GM23338 (cell line): Measurements from ENCODE around the gene BCDIN3D. TPM values are rescaled to one million over a fixed set of nuclear protein-coding genes. Genes with fewer than 3 reads are reported as not detected.

Experiments used
- ATAC-seq: fragments of 200-7000 bp; cut with Tn5 transposase; 3 replicates; pipeline ENCODE4 v1.9.1; 2020
- DNase-seq: peaks from one replicate; pipeline ENCODE4 v3.0.0-alpha.2; 2015; ENCODE audit warnings: low spot score
- H2AFZ ChIP-seq: fragments of 200-600 bp; sonication (generic); 2 replicates; pipeline ENCODE4 v1.8.0; 2016; ENCODE audit warnings: antibody characterized with exemption, mild to moderate bottlenecking, moderate library complexity
- H3F3A ChIP-seq: fragments of 200-600 bp; sonication (generic); replicated peaks from 2 replicates; pipeline ENCODE4 v1.8.0; 2017; ENCODE audit warnings: antibody characterized with exemption, mixed run types, low read depth
- H3K27ac ChIP-seq: fragments of 200-600 bp; sonication (generic); 2 replicates; pipeline ENCODE4 v1.6.1; 2016; ENCODE audit warnings: low read depth
- H3K27me3 ChIP-seq: fragments of 200-600 bp; sonication (generic); 2 replicates; pipeline ENCODE4 v1.8.0; 2016; ENCODE audit warnings: mild to moderate bottlenecking, mixed run types, moderate library complexity; ENCODE audit not compliant: insufficient read depth
- H3K36me3 ChIP-seq: fragments of 200-600 bp; sonication (generic); 2 replicates; pipeline ENCODE4 v1.8.0; 2016; ENCODE audit warnings: mild to moderate bottlenecking; ENCODE audit not compliant: insufficient read depth
- H3K4me1 ChIP-seq: fragments of 200-600 bp; sonication (generic); 2 replicates; pipeline ENCODE4 v1.8.0; 2016; ENCODE audit warnings: mild to moderate bottlenecking, moderate library complexity; ENCODE audit not compliant: insufficient read depth
- H3K4me2 ChIP-seq: fragments of 200-600 bp; sonication (generic); 2 replicates; pipeline ENCODE4 v1.7.1; 2017; ENCODE audit warnings: mixed run types
- H3K4me3 ChIP-seq: fragments of 200-600 bp; sonication (generic); 2 replicates; pipeline ENCODE4 v1.6.1; 2016; ENCODE audit warnings: mixed run types
- H3K79me2 ChIP-seq: fragments of 200-600 bp; sonication (generic); replicated peaks from 2 replicates; pipeline ENCODE4 v1.8.0; 2017; ENCODE audit warnings: mild to moderate bottlenecking; ENCODE audit not compliant: insufficient read depth
- H3K9me2 ChIP-seq: fragments of 200-600 bp; sonication (generic); 2 replicates; pipeline ENCODE4 v1.8.0; 2017; ENCODE audit not compliant: insufficient read depth
- H4K20me1 ChIP-seq: fragments of 200-600 bp; sonication (generic); replicated peaks from 2 replicates; pipeline ENCODE4 v1.8.0; 2017; ENCODE audit warnings: mild to moderate bottlenecking; ENCODE audit not compliant: insufficient read depth
- H3K27ac Mint-ChIP-seq: 2 replicates; pipeline ENCODE4 v1.8.0; 2020; ENCODE audit warnings: inconsistent platforms, mild to moderate bottlenecking, moderate library complexity, mixed read lengths
- H3K27me3 Mint-ChIP-seq: 3 replicates; pipeline ENCODE4 v1.8.0; 2022; ENCODE audit warnings: low read depth, mild to moderate bottlenecking, moderate library complexity, mixed read lengths, inconsistent platforms; ENCODE audit not compliant: insufficient read depth, poor library complexity
- H3K36me3 Mint-ChIP-seq: 3 replicates; pipeline ENCODE4 v1.8.0; 2021; ENCODE audit warnings: low read depth, mild to moderate bottlenecking, inconsistent platforms, moderate library complexity, mixed read lengths
- H3K4me1 Mint-ChIP-seq: 3 replicates; pipeline ENCODE4 v1.8.0; 2020; ENCODE audit warnings: mild to moderate bottlenecking, inconsistent platforms, mixed read lengths
- H3K4me3 Mint-ChIP-seq: 3 replicates; pipeline ENCODE4 v1.8.0; 2021; ENCODE audit warnings: moderate library complexity, mild to moderate bottlenecking, inconsistent platforms, mixed read lengths
- H3K9me3 Mint-ChIP-seq: 3 replicates; pipeline ENCODE4 v1.8.0; 2020; ENCODE audit warnings: moderate library complexity, mild to moderate bottlenecking, inconsistent platforms, mixed read lengths
- JUNB ChIP-seq: IDR thresholded peaks from one replicate; pipeline ENCODE4 v1.6.1; 2016; ENCODE audit warnings: antibody characterized with exemption; ENCODE audit not compliant: unreplicated experiment
- NANOG ChIP-seq: IDR thresholded peaks from 2 replicates; pipeline ENCODE4 v1.6.1; 2016; ENCODE audit warnings: antibody characterized with exemption, borderline replicate concordance
- POLR2AphosphoS5 ChIP-seq: IDR thresholded peaks from 2 replicates; pipeline ENCODE4 v1.6.1; 2016; ENCODE audit warnings: antibody characterized with exemption, low read depth
- REST ChIP-seq: IDR thresholded peaks from one replicate; pipeline ENCODE4 v1.6.1; 2018; ENCODE audit warnings: antibody characterized with exemption; ENCODE audit not compliant: unreplicated experiment
- STAT1 ChIP-seq: IDR thresholded peaks from one replicate; pipeline ENCODE4 v1.6.1; 2016; ENCODE audit warnings: antibody characterized with exemption; ENCODE audit not compliant: unreplicated experiment
- ZNF331 ChIP-seq: fragments of 250-450 bp; sonication (Bioruptor Pico); IDR thresholded peaks from 2 replicates; pipeline ENCODE4 v1.5.0; 2020; ENCODE audit warnings: low read depth, mild to moderate bottlenecking, moderate library complexity
- polyA plus RNA-seq: library from polyadenylated mRNA; unstranded; fragments of >200 nt; fragmentation: Nextera tagmentation; extraction: Ambion mirVana; gene quantifications from 2 replicates; pipeline ENCODE4 v1.2.1, GENCODE V29; 2016
- total RNA-seq: library from RNA; depleted of rRNA; stranded (reverse); fragments of >200 nt; shearing (Covaris generic); gene quantifications from 2 replicates; pipeline ENCODE4 v1.2.3, GENCODE V29; 2014
- TF ChIP-seq, protein P1 (sequence below), 2 experiments: fragments of 200-600 bp in 1 of 2; sonication (generic) in 1 of 2; conservative IDR thresholded peaks; 2 replicates each; pipeline versions ENCODE4 v1.5.1 to v1.6.1; 2016 to 2017; ENCODE audit warnings: antibody characterized with exemption in 2 of 2, low read depth in 2 of 2, mild to moderate bottlenecking in 2 of 2, moderate library complexity in 1 of 2
- TF ChIP-seq, protein P2 (sequence below): IDR thresholded peaks from 2 replicates; pipeline ENCODE4 v1.6.1; 2016; ENCODE audit warnings: antibody characterized with exemption

The BCDIN3D gene
- total and polyA plus RNA-seq, 2 experiments from 2014 or later = 1.4 to 1.8 TPM

GRCh38 chr12:49828133-49829091 lies 14.5 kb downstream of the BCDIN3D start, which contains the start of gene NCKAP5L:
TSS of gene NCKAP5L (minus strand) at chr12:49828413. CDS start at chr12:49804044, 24,369 bp downstream.
- Mint-ChIP-seq H3K27ac (peak within 1 kb of the TSS; percentile 100), H3K9me3 (no peaks in the 10 kb centered on the region), H3K4me3 (peak within 1 kb of the TSS; percentile 99), H3K4me1 (peaks cover 40% of the 10 kb centered on the region), H3K27me3 (peaks cover 15% of the 10 kb centered on the region), H3K36me3 (no peaks in the 10 kb centered on the region; the same call in 2 of the 3 replicates)
- Histone ChIP-seq H3K9me2 (no peaks in the 10 kb centered on the region), H3K79me2 (peaks cover 42% of the 10 kb centered on the region), H4K20me1 (peaks cover 12% of the 10 kb centered on the region), H3K27me3 (no peaks in the 10 kb centered on the region), H3K27ac (peak within 1 kb of the TSS; percentile 94), H3K4me3 (peak within 1 kb of the TSS; percentile 75), H3K4me1 (peaks cover 27% of the 10 kb centered on the region), H3F3A (0 out of 2 replicates have a peak, but pooled peaks cover 6% of the 10 kb centered on the region), H3K36me3 (no peaks in the 10 kb centered on the region), H3K4me2 (peak within 1 kb of the TSS; percentile 100), H2AFZ (peak within 1 kb of the TSS; percentile 74; the same call in 1 of the 2 replicates)
- TF ChIP-seq, protein P1, sequence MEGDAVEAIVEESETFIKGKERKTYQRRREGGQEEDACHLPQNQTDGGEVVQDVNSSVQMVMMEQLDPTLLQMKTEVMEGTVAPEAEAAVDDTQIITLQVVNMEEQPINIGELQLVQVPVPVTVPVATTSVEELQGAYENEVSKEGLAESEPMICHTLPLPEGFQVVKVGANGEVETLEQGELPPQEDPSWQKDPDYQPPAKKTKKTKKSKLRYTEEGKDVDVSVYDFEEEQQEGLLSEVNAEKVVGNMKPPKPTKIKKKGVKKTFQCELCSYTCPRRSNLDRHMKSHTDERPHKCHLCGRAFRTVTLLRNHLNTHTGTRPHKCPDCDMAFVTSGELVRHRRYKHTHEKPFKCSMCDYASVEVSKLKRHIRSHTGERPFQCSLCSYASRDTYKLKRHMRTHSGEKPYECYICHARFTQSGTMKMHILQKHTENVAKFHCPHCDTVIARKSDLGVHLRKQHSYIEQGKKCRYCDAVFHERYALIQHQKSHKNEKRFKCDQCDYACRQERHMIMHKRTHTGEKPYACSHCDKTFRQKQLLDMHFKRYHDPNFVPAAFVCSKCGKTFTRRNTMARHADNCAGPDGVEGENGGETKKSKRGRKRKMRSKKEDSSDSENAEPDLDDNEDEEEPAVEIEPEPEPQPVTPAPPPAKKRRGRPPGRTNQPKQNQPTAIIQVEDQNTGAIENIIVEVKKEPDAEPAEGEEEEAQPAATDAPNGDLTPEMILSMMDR (conservative IDR thresholded peaks at IDR 0.05; ENCODE audit: low read depth in 2 of 2) = no peak
- peak; percentile 77 for TF ChIP-seq POLR2AphosphoS5
- no peak for TF ChIP-seq STAT1
- TF ChIP-seq, protein P2, sequence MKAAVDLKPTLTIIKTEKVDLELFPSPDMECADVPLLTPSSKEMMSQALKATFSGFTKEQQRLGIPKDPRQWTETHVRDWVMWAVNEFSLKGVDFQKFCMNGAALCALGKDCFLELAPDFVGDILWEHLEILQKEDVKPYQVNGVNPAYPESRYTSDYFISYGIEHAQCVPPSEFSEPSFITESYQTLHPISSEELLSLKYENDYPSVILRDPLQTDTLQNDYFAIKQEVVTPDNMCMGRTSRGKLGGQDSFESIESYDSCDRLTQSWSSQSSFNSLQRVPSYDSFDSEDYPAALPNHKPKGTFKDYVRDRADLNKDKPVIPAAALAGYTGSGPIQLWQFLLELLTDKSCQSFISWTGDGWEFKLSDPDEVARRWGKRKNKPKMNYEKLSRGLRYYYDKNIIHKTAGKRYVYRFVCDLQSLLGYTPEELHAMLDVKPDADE = peak; percentile 42; the same call in 1 of the 2 replicates
- DNase-seq (peak; percentile 99), ATAC-seq (peak; percentile 77)

DNA sequence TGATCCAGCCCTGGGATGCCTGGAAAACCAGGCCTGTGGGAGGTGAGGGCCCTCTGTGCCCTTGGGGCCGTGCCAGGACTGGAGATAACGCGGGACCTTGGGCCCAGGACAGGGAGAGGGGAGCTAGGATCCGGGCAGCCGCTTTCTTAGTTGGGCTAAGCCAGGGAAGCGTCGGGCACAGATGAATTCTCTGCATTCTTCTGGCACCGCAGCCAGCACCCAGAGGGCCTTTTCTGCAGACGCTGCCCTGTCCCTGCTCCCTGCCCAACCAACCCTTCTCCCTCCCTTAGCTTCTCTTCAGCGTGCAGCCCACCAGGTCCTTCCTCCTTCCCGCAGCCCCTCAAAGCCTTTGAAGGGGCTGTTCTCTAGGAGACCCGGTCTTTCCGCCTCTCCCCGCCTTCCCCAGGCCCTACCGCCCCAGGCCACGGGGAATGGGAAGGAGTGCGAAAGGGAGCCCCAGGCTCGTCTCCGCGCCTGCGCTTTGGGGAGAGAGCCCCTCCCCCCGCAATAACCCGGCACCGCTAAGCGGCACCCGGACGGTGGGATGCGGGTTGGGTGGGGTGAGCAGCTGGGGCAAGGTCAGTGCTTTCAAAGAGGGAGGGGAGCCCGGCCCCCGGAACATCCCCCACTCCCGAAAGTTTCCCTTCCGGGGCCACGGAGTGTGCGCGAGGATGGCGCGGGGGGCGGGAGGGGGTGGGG lies 15.4 kb downstream of the BCDIN3D start:
- peak overlapping the region; percentile 99 for H3K4me3 Mint-ChIP-seq
- peaks cover 50% of the 10 kb centered on the region for H3K79me2 ChIP-seq

More for the DNA sequence above, 15.4 kb downstream of the BCDIN3D start:
- Histone ChIP-seq H3F3A (0 out of 2 replicates have a peak, but pooled peaks cover 6% of the 10 kb centered on the region), H3K9me2 (no peaks in the 10 kb centered on the region), H4K20me1 (peaks cover 12% of the 10 kb centered on the region), H3K4me1 (peaks cover 27% of the 10 kb centered on the region), H3K36me3 (no peaks in the 10 kb centered on the region), H2AFZ (peak overlapping the region; percentile 66; the same call in 1 of the 2 replicates), H3K27ac (peak overlapping the region; percentile 92), H3K4me2 (peak overlapping the region; percentile 100), H3K27me3 (no peaks in the 10 kb centered on the region), H3K4me3 (peak overlapping the region; percentile 75)
- Mint-ChIP-seq H3K36me3 (peaks cover 4% of the 10 kb centered on the region), H3K27me3 (peaks cover 16% of the 10 kb centered on the region), H3K4me1 (peaks cover 42% of the 10 kb centered on the region), H3K9me3 (no peaks in the 10 kb centered on the region), H3K27ac (peak overlapping the region; percentile 89; the same call in 1 of the 2 replicates)
- no peak for TF ChIP-seq JUNB
- TF ChIP-seq REST = no peak
- TF ChIP-seq NANOG = no peak
- TF ChIP-seq, protein P2 = no peak
- no peak for TF ChIP-seq ZNF331 (CRISPR knock-in tag)
- DNase-seq = peak; percentile 90
- ATAC-seq = peak; percentile 62
